Measurements from ENCODE around the gene AJAP1.

The AJAP1 gene

DNA sequence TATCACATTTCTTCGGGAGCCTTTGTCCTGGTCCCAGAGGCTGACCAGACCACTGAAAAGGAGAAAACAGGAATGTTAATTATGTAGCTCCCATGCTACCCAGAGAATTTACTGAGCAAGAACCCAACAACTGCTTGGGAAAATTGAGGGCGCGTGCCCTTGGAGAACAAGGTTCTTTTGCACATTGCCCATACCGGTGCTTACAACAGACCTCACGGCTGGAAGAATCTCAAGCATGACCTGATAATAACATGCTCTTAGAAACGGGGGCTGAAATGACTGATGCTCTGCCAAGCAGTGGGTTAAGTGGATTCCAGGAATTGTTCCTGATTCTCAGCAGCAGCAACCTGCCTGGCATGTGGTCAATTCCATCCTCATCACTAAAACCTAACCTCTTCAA is 49.3 kb upstream of the AJAP1 start:
- Histone ChIP-seq H3K4me3 (ENCODE audit: low read depth, low read length) (no peak overlapping the region), H3K9me3 (ENCODE audit: control insufficient read depth, insufficient read depth, low read depth, low read length) (no peaks in the 10 kb centered on the region), H3K36me3 (ENCODE audit: control insufficient read depth in 2 of 2, insufficient read depth in 1 of 2, low read length in 2 of 2) (no peaks in the 10 kb centered on the region), H3K27ac (ENCODE audit: extremely low read depth, low read depth, low read length) (no peak overlapping the region), H3K4me1 (ENCODE audit: control insufficient read depth, insufficient read depth, low read length) (no peaks in the 10 kb centered on the region)
- POLR2A ChIA-PET = no interaction called here
- CTCF ChIA-PET = no interaction called here
- TF ChIP-seq ZNF155 (tag by site-specific recombination; IDR thresholded peaks at IDR 0.05) (no peak), ZNF292 (tag by site-specific recombination; IDR thresholded peaks at IDR 0.05; ENCODE audit: borderline replicate concordance, low read depth) (no peak), ZNF366 (tag by site-specific recombination; conservative IDR thresholded peaks at IDR 0.05) (no peak), ZNF19 (tag by site-specific recombination; IDR thresholded peaks at IDR 0.05; ENCODE audit: low read depth) (no peak), KLF10 (tag by site-specific recombination; IDR thresholded peaks at IDR 0.05) (no peak), ZNF510 (tag by site-specific recombination; IDR thresholded peaks at IDR 0.05; ENCODE audit: insufficient replicate concordance) (no peak)
- TF ChIP-seq, protein P1, sequence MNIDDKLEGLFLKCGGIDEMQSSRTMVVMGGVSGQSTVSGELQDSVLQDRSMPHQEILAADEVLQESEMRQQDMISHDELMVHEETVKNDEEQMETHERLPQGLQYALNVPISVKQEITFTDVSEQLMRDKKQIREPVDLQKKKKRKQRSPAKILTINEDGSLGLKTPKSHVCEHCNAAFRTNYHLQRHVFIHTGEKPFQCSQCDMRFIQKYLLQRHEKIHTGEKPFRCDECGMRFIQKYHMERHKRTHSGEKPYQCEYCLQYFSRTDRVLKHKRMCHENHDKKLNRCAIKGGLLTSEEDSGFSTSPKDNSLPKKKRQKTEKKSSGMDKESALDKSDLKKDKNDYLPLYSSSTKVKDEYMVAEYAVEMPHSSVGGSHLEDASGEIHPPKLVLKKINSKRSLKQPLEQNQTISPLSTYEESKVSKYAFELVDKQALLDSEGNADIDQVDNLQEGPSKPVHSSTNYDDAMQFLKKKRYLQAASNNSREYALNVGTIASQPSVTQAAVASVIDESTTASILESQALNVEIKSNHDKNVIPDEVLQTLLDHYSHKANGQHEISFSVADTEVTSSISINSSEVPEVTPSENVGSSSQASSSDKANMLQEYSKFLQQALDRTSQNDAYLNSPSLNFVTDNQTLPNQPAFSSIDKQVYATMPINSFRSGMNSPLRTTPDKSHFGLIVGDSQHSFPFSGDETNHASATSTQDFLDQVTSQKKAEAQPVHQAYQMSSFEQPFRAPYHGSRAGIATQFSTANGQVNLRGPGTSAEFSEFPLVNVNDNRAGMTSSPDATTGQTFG (tag by site-specific recombination; IDR thresholded peaks at IDR 0.05; ENCODE audit: borderline replicate concordance) = no peak
- TF ChIP-seq, protein P2, sequence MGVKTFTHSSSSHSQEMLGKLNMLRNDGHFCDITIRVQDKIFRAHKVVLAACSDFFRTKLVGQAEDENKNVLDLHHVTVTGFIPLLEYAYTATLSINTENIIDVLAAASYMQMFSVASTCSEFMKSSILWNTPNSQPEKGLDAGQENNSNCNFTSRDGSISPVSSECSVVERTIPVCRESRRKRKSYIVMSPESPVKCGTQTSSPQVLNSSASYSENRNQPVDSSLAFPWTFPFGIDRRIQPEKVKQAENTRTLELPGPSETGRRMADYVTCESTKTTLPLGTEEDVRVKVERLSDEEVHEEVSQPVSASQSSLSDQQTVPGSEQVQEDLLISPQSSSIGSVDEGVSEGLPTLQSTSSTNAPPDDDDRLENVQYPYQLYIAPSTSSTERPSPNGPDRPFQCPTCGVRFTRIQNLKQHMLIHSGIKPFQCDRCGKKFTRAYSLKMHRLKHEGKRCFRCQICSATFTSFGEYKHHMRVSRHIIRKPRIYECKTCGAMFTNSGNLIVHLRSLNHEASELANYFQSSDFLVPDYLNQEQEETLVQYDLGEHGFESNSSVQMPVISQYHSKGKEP (tag by site-specific recombination; IDR thresholded peaks at IDR 0.05) = no peak

DNA sequence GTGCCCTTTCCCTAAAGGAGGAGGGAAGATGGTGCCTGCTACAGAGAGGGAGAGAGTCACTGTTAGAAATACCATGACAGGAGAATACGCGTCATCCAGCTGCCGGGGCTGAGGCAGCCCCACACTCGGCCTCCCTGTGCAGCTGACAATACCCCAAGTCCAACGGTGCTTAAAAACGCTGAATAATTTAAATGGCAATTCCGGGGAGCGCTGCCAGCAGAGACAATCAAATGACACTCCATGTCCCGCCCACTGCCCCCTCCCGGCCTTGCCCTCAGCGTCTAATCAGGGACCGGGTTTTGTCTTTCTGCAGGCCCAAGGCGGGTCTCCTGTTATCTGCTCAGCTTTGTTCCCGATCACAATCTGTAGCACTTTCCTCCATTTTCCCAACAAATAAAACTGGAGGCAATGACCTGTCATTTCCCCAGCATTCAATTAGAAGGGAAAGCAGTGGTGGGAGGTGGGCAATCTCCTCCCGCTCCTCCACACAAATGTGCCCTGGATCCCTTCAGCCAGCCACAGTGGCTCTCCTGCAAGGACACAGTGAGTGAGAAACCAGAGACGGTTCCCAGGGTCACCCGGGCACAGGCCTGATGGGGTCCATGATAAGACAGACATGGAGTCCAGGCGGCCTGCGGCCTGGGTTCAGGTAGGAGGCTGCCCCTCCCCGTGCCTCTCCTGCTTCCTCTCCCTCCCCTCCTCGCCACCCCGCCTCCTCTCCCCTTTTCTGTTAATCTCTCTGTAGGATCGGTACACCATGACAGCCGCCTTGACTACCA is 42.7 kb upstream of the AJAP1 start:
- no peaks in the 10 kb centered on the region for H3K36me3 ChIP-seq (ENCODE audit: control insufficient read depth in 2 of 2, insufficient read depth in 1 of 2, low read length in 2 of 2)
- TF ChIP-seq HOXA7 (CRISPR knock-in tag; IDR thresholded peaks at IDR 0.05; ENCODE audit: borderline replicate concordance) (no peak), SCRT1 (tag by site-specific recombination; IDR thresholded peaks at IDR 0.05; ENCODE audit: borderline replicate concordance) (no peak), ZNF791 (tag by site-specific recombination; IDR thresholded peaks at IDR 0.05) (no peak), ZNF48 (tag by site-specific recombination; IDR thresholded peaks at IDR 0.05) (no peak), ZNF132 (tag by site-specific recombination; IDR thresholded peaks at IDR 0.05; ENCODE audit: borderline replicate concordance) (no peak), GFI1B (tag by site-specific recombination; IDR thresholded peaks at IDR 0.05) (no peak), ZNF114 (tag by site-specific recombination; IDR thresholded peaks at IDR 0.05) (no peak), ZNF169 (tag by site-specific recombination; IDR thresholded peaks at IDR 0.05) (no peak), ZNF248 (tag by site-specific recombination; IDR thresholded peaks at IDR 0.05) (no peak), SP7 (tag by site-specific recombination; IDR thresholded peaks at IDR 0.05) (no peak), ZNF654 (tag by site-specific recombination; IDR thresholded peaks at IDR 0.05; ENCODE audit: low read depth) (no peak), HOXC10 (CRISPR knock-in tag; IDR thresholded peaks at IDR 0.05) (no peak), ZNF560 (tag by site-specific recombination; IDR thresholded peaks at IDR 0.05; ENCODE audit: borderline replicate concordance) (no peak), ZNF776 (tag by site-specific recombination; IDR thresholded peaks at IDR 0.05; ENCODE audit: borderline replicate concordance) (no peak), FEZF1 (tag by site-specific recombination; IDR thresholded peaks at IDR 0.05) (no peak), ZNF433 (tag by site-specific recombination; IDR thresholded peaks at IDR 0.05; ENCODE audit: low read depth) (no peak), ZNF140 (tag by site-specific recombination; IDR thresholded peaks at IDR 0.05) (no peak), BCL11B (tag by site-specific recombination; IDR thresholded peaks at IDR 0.05; ENCODE audit: low read depth) (no peak)
- TF ChIP-seq, protein P3, sequence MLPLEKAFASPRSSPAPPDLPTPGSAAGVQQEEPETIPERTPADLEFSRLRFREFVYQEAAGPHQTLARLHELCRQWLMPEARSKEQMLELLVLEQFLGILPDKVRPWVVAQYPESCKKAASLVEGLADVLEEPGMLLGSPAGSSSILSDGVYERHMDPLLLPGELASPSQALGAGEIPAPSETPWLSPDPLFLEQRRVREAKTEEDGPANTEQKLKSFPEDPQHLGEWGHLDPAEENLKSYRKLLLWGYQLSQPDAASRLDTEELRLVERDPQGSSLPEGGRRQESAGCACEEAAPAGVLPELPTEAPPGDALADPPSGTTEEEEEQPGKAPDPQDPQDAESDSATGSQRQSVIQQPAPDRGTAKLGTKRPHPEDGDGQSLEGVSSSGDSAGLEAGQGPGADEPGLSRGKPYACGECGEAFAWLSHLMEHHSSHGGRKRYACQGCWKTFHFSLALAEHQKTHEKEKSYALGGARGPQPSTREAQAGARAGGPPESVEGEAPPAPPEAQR (tag by site-specific recombination; IDR thresholded peaks at IDR 0.05) = no peak
- TF ChIP-seq, protein P4, sequence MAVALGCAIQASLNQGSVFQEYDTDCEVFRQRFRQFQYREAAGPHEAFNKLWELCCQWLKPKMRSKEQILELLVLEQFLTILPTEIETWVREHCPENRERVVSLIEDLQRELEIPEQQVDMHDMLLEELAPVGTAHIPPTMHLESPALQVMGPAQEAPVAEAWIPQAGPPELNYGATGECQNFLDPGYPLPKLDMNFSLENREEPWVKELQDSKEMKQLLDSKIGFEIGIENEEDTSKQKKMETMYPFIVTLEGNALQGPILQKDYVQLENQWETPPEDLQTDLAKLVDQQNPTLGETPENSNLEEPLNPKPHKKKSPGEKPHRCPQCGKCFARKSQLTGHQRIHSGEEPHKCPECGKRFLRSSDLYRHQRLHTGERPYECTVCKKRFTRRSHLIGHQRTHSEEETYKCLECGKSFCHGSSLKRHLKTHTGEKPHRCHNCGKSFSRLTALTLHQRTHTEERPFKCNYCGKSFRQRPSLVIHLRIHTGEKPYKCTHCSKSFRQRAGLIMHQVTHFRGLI (tag by site-specific recombination; IDR thresholded peaks at IDR 0.05) = no peak
- no peaks in the 10 kb centered on the region for H3K9me3 ChIP-seq (ENCODE audit: control insufficient read depth, insufficient read depth, low read depth, low read length)
- no peaks in the 10 kb centered on the region for H3K4me1 ChIP-seq (ENCODE audit: control insufficient read depth, insufficient read depth, low read length)
- H3K4me3 ChIP-seq (ENCODE audit: low read depth, low read length) = no peak overlapping the region
- ChIA-PET POLR2A (no interaction called here), CTCF (no interaction called here)
- H3K27ac ChIP-seq (ENCODE audit: extremely low read depth, low read depth, low read length) = no peak overlapping the region
